SK-N-SH (cell line): ENCODE results near the gene ADAMTS17. TPM values are rescaled to one million over a fixed set of nuclear protein-coding genes. Genes with fewer than 3 reads are reported as not detected.

ENCODE experiments used
- CTCF ChIA-PET: fragments of 300-600, 350-600 bp; formaldehyde crosslinking; extraction: SDS; loops from one replicate; lab custom pipeline; 2021; lab: Yijun Ruan, JAX
- POLR2A ChIA-PET: fragments of 350-600 bp; sonication (Branson Sonifier 250); formaldehyde crosslinking; extraction: SDS; loops from one replicate; lab custom pipeline; 2020; ENCODE audit warnings: antibody characterized with exemption, inconsistent platforms; lab: Yijun Ruan, JAX
- DNase-seq: peaks from one replicate; pipeline ENCODE4 v3.0.0; 2012
- H2AFZ ChIP-seq: fragments of 200-600 bp; sonication (generic); 2 replicates; pipeline ENCODE4 v1.8.1; 2016; ENCODE audit warnings: antibody characterized with exemption, mild to moderate bottlenecking, low read depth
- H3F3A ChIP-seq: fragments of 200-600 bp; sonication (generic); replicated peaks from 2 replicates; pipeline ENCODE3; 2016; ENCODE audit warnings: antibody characterized with exemption, mild to moderate bottlenecking; ENCODE audit not compliant: insufficient read depth
- H3K27ac ChIP-seq, 2 experiments: fragments of 200-500 bp in 1 of 2; fragments of 200-600 bp in 1 of 2; sonication (Bioruptor generic) in 1 of 2; sonication (generic), shearing (Covaris generic) in 1 of 2; 2 replicates each; pipeline versions ENCODE4 v1.5.1 to v1.6.1; 2014 to 2016; ENCODE audit warnings: low read depth in 2 of 2, inconsistent platforms in 1 of 2, low read length in 1 of 2, mild to moderate bottlenecking in 1 of 2, mixed read lengths in 1 of 2
- H3K27me3 ChIP-seq: fragments of 200-600 bp; sonication (generic), shearing (Covaris generic); 2 replicates; pipeline ENCODE4 v1.6.1; 2016; ENCODE audit warnings: mixed run types; ENCODE audit not compliant: insufficient read depth
- H3K36me3 ChIP-seq, 2 experiments: fragments of 200-500 bp in 1 of 2; fragments of 200-600 bp in 1 of 2; sonication (Bioruptor generic) in 1 of 2; sonication (generic) in 1 of 2; replicated peaks in 1 of 2; 2 replicates each; pipeline versions ENCODE3 to v1.5.1; 2014 to 2016; ENCODE audit warnings: low read length in 1 of 2, mild to moderate bottlenecking in 1 of 2; ENCODE audit not compliant: insufficient read depth in 2 of 2, control insufficient read depth in 1 of 2
- H3K4me1 ChIP-seq, 2 experiments: fragments of 200-500 bp in 1 of 2; fragments of 200-600 bp in 1 of 2; sonication (Bioruptor generic) in 1 of 2; sonication (generic), shearing (Covaris generic) in 1 of 2; 2 replicates each; pipeline versions ENCODE4 v1.5.1 to v1.6.1; 2014 to 2016; ENCODE audit warnings: low read depth in 1 of 2, low read length in 1 of 2, mixed run types in 1 of 2; ENCODE audit not compliant: insufficient read depth in 2 of 2, control insufficient read depth in 1 of 2
- H3K4me2 ChIP-seq: fragments of 200-600 bp; sonication (generic), shearing (Covaris generic); 2 replicates; pipeline ENCODE4 v1.6.1; 2017; ENCODE audit warnings: mixed run types
- H3K4me3 ChIP-seq, 2 experiments: fragments of 200-500 bp in 1 of 2; fragments of 200-600 bp in 1 of 2; sonication (Bioruptor generic) in 1 of 2; sonication (generic), shearing (Covaris generic) in 1 of 2; 2 replicates each; pipeline versions ENCODE4 v1.5.1 to v1.8.1; 2014 to 2016; ENCODE audit warnings: low read depth in 2 of 2, inconsistent platforms in 1 of 2, low read length in 1 of 2, mild to moderate bottlenecking in 1 of 2, mixed read lengths in 1 of 2, moderate library complexity in 1 of 2
- H3K79me2 ChIP-seq: fragments of 200-600 bp; sonication (generic); 2 replicates; pipeline ENCODE4 v1.8.1; 2017; ENCODE audit warnings: mild to moderate bottlenecking; ENCODE audit not compliant: insufficient read depth
- H3K9ac ChIP-seq: fragments of 200-600 bp; sonication (generic); 2 replicates; pipeline ENCODE4 v1.6.1; 2017; ENCODE audit warnings: mixed run types
- H3K9me2 ChIP-seq: fragments of 200-600 bp; sonication (generic); 2 replicates; pipeline ENCODE4 v1.6.1; 2017; ENCODE audit warnings: mixed run types
- H3K9me3 ChIP-seq: fragments of 200-600 bp; sonication (generic); 2 replicates; pipeline ENCODE4 v1.6.1; 2017; ENCODE audit warnings: mixed run types, mild to moderate bottlenecking, moderate library complexity
- H4K20me1 ChIP-seq: fragments of 200-600 bp; sonication (generic); 2 replicates; pipeline ENCODE4 v1.6.1; 2017; ENCODE audit warnings: mild to moderate bottlenecking, mixed run types; ENCODE audit not compliant: insufficient read depth
- EZH2phosphoT487 ChIP-seq: fragments of 200-600 bp; sonication (generic); IDR thresholded peaks from 2 replicates; pipeline ENCODE4 v1.6.1; 2017; ENCODE audit warnings: low read depth, mixed run types, mild to moderate bottlenecking, antibody characterized with exemption, moderate library complexity, borderline replicate concordance
- GABPA ChIP-seq: IDR thresholded peaks from 2 replicates; pipeline ENCODE4 v1.4.0; 2012; ENCODE audit warnings: low read depth, mild to moderate bottlenecking
- GATA2 ChIP-seq: sonication (generic); formaldehyde crosslinking; IDR thresholded peaks from 2 replicates; pipeline ENCODE4 v1.5.0; 2020; ENCODE audit warnings: mild to moderate bottlenecking, missing genetic modification reagents
- POLR2AphosphoS5 ChIP-seq: IDR thresholded peaks from 2 replicates; pipeline ENCODE4 v1.6.1; 2012; ENCODE audit warnings: low read depth, low read length
- RAD21 ChIP-seq: IDR thresholded peaks from 2 replicates; pipeline ENCODE4 v1.6.1; 2012; ENCODE audit warnings: mild to moderate bottlenecking, low read length
- RFX5 ChIP-seq: IDR thresholded peaks from 2 replicates; pipeline ENCODE4 v1.6.1; 2012; ENCODE audit warnings: mild to moderate bottlenecking, improper control_type of control experiment, low read length
- SIN3A ChIP-seq: IDR thresholded peaks from 2 replicates; pipeline ENCODE4 v1.6.1; 2012; ENCODE audit warnings: low read depth, mild to moderate bottlenecking, low read length, moderate library complexity, borderline replicate concordance
- TAF1 ChIP-seq: IDR thresholded peaks from 2 replicates; pipeline ENCODE4 v1.6.1; 2012; ENCODE audit warnings: low read depth, mild to moderate bottlenecking, low read length, moderate library complexity, borderline replicate concordance
- ZBTB33 ChIP-seq: IDR thresholded peaks from 2 replicates; pipeline ENCODE4 v1.4.0; 2012; ENCODE audit warnings: low read depth, borderline replicate concordance
- WGBS: methylation state at CpG from one replicate; pipeline ENCODE4 v1.1.6; 2017; ENCODE audit warnings: low lambda C conversion rate; 5-methylcytosine and 5-hydroxymethylcytosine counted together
- polyA plus RNA-seq, 3 experiments: library from polyadenylated mRNA; depleted of rRNA; stranded (reverse); fragments of >200 nt; gene quantifications; 2 replicates each; pipeline ENCODE4 v1.2.3, GENCODE V29; 2012
- TF ChIP-seq, protein P1 (sequence below): IDR thresholded peaks from 2 replicates; pipeline ENCODE4 v1.4.0; 2012; ENCODE audit warnings: low read depth, borderline replicate concordance
- TF ChIP-seq, protein P2 (sequence below): fragments of 150-350 bp; IDR thresholded peaks from 2 replicates; pipeline ENCODE4 v1.6.1; 2016; ENCODE audit warnings: mild to moderate bottlenecking, low read depth, low read length

ADAMTS17 gene
- polyA plus RNA-seq, 1 of the 3 experiments (the other 2 are of a cell fraction), result not detected

DNA sequence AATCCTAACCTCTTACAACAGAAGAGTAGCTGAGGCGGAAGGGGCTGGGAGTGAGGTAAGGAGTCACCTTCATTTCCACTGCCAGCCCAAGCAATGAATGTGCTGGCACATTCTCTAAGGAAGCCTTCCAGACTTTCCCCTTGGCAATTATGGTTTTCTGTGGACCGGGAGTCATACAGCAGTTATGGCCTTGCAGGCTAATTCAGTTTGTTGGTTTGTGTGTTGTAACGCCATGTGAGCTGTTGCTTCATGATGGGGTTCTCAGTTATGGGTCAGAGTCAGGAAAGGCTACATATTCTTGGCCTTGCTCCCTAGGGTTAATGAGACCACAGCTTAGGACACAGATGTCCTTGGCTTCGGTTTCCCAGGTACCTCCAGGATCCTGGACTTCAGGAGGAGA lies 137.0 kb downstream of the ADAMTS17 start:
- WGBS, result 34% methylated on average over 4 of the region's 4 CpGs
- no peak overlapping the region for H3K4me2 ChIP-seq
- ChIA-PET POLR2A (no interaction called here), CTCF (no interaction called here)
- no peak overlapping the region for H3K9ac ChIP-seq
- H3K9me3 ChIP-seq, result no peaks in the 10 kb centered on the region
- no peaks in the 10 kb centered on the region for H3K36me3 ChIP-seq
- H3K4me1 ChIP-seq, result peaks cover 0 to 20% of the 10 kb centered on the region in 2 experiments; a peak in 2 of 4 replicates
- DNase-seq, result no peak
- H3K27ac ChIP-seq, result no peak overlapping the region
- H3F3A ChIP-seq, result no peaks in the 10 kb centered on the region
- TF ChIP-seq SIN3A, result no peak
- TF ChIP-seq RAD21, result no peak
- no peak for TF ChIP-seq GABPA
- no peak for TF ChIP-seq POLR2AphosphoS5
- TF ChIP-seq, protein P1, sequence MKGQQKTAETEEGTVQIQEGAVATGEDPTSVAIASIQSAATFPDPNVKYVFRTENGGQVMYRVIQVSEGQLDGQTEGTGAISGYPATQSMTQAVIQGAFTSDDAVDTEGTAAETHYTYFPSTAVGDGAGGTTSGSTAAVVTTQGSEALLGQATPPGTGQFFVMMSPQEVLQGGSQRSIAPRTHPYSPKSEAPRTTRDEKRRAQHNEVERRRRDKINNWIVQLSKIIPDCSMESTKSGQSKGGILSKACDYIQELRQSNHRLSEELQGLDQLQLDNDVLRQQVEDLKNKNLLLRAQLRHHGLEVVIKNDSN, result no peak
- TF ChIP-seq, protein P2, sequence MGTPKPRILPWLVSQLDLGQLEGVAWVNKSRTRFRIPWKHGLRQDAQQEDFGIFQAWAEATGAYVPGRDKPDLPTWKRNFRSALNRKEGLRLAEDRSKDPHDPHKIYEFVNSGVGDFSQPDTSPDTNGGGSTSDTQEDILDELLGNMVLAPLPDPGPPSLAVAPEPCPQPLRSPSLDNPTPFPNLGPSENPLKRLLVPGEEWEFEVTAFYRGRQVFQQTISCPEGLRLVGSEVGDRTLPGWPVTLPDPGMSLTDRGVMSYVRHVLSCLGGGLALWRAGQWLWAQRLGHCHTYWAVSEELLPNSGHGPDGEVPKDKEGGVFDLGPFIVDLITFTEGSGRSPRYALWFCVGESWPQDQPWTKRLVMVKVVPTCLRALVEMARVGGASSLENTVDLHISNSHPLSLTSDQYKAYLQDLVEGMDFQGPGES, result no peak
- TF ChIP-seq ZBTB33, result no peak
- TF ChIP-seq EZH2phosphoT487, result no peak
- TF ChIP-seq RFX5, result no peak
- no peaks in the 10 kb centered on the region for H3K9me2 ChIP-seq
- no peaks in the 10 kb centered on the region for H4K20me1 ChIP-seq
- H3K4me3 ChIP-seq, result no peak overlapping the region
- H2AFZ ChIP-seq, result no peak overlapping the region
- H3K79me2 ChIP-seq, result no peaks in the 10 kb centered on the region
- no peaks in the 10 kb centered on the region for H3K27me3 ChIP-seq

GRCh38 chr15:100204211-100204610 lies 137.6 kb downstream of the ADAMTS17 start:
- no peak overlapping the region for H3K4me3 ChIP-seq
- H2AFZ ChIP-seq, result no peak overlapping the region
- no peak overlapping the region for H3K27ac ChIP-seq
- H3K36me3 ChIP-seq, result no peaks in the 10 kb centered on the region
- H4K20me1 ChIP-seq, result no peaks in the 10 kb centered on the region
- H3F3A ChIP-seq, result no peaks in the 10 kb centered on the region
- CTCF ChIA-PET, result no interaction called here
- POLR2A ChIA-PET, result no interaction called here
- TF ChIP-seq TAF1 (no peak), GATA2 (CRISPR knock-in tag) (no peak)
- 55% methylated on average over 1 of the region's 1 CpG for WGBS
- H3K79me2 ChIP-seq, result no peaks in the 10 kb centered on the region
- H3K4me2 ChIP-seq, result no peak overlapping the region
- no peaks in the 10 kb centered on the region for H3K9me3 ChIP-seq
- H3K9ac ChIP-seq, result no peak overlapping the region
- H3K9me2 ChIP-seq, result no peaks in the 10 kb centered on the region
- peaks cover 0 to 20% of the 10 kb centered on the region in 2 experiments; a peak in 2 of 4 replicates for H3K4me1 ChIP-seq
- no peaks in the 10 kb centered on the region for H3K27me3 ChIP-seq
- no peak for DNase-seq
